Uterus (tissue), 2 donors: ENCODE measurements around the gene SFPQ.

ENCODE experiments used
- CTCF ChIP-seq, 4 experiments: fragments of 200-600 bp in 2 of 4; fragments of 450-650 bp in 2 of 4; sonication (generic) in 2 of 4; IDR thresholded peaks; one replicate each; pipeline ENCODE4 v1.5.1; 2016 to 2019; ENCODE audit warnings: antibody characterized with exemption in 4 of 4, mild to moderate bottlenecking in 2 of 4, moderate library complexity in 1 of 4
- POLR2A ChIP-seq, 2 donors: fragments of 450-650 bp; IDR thresholded peaks; one replicate each; pipeline ENCODE4 v1.6.1; 2016; ENCODE audit warnings: antibody characterized with exemption in 2 of 2, mild to moderate bottlenecking in 1 of 2, moderate library complexity in 1 of 2

- TF ChIP-seq CTCF (IDR thresholded peaks at IDR 0.05) (no peak), POLR2A (IDR thresholded peaks at IDR 0.05) (no peak)
Observed at GRCh38 chr1:35191429-35192055, 1.4 kb downstream of the SFPQ start.
